ENCODE measurements around the gene VTN.

The VTN gene

GRCh38 chr17:28388106-28388505 is 18.0 kb upstream of the VTN start:
- no peak for TF ChIP-seq CTCF (IDR thresholded peaks at IDR 0.05; ENCODE audit: poor library complexity, severe bottlenecking)
- Histone ChIP-seq H3K27ac (ENCODE audit: poor library complexity, severe bottlenecking) (no peak overlapping the region), H3K9me3 (ENCODE audit: severe bottlenecking) (no peaks in the 10 kb centered on the region), H3K36me3 (ENCODE audit: low read depth) (0 out of 2 replicates have a peak, but pooled peaks cover 6% of the 10 kb centered on the region), H3K4me3 (ENCODE audit: severe bottlenecking) (no peak overlapping the region), H3K4me1 (ENCODE audit: insufficient read depth, poor library complexity, severe bottlenecking) (no peaks in the 10 kb centered on the region), H3K27me3 (ENCODE audit: insufficient read depth, poor library complexity, severe bottlenecking) (no peaks in the 10 kb centered on the region)
- no peak for ATAC-seq (ENCODE audit: low read depth)
- peak; percentile 35 for DNase-seq (ENCODE audit: low spot score)

- Histone ChIP-seq H3K36me3 (ENCODE audit: low read depth) (0 out of 2 replicates have a peak, but pooled peaks cover 6% of the 10 kb centered on the region), H3K4me3 (ENCODE audit: severe bottlenecking) (no peak overlapping the region), H3K9me3 (ENCODE audit: severe bottlenecking) (no peaks in the 10 kb centered on the region), H3K27ac (ENCODE audit: poor library complexity, severe bottlenecking) (no peak overlapping the region), H3K4me1 (ENCODE audit: insufficient read depth, poor library complexity, severe bottlenecking) (no peaks in the 10 kb centered on the region), H3K27me3 (ENCODE audit: insufficient read depth, poor library complexity, severe bottlenecking) (no peaks in the 10 kb centered on the region)
- DNase-seq (ENCODE audit: low spot score) (no peak), ATAC-seq (ENCODE audit: low read depth) (no peak)
- TF ChIP-seq CTCF (IDR thresholded peaks at IDR 0.05; ENCODE audit: poor library complexity, severe bottlenecking) = no peak
These were observed 16.3 kb upstream of the VTN start for GRCh38 chr17:28386391-28386790.

GRCh38 chr17:28385406-28385805 is 15.3 kb upstream of the VTN start:
- no peak for TF ChIP-seq CTCF (IDR thresholded peaks at IDR 0.05; ENCODE audit: poor library complexity, severe bottlenecking)
- Histone ChIP-seq H3K36me3 (ENCODE audit: low read depth) (0 out of 2 replicates have a peak, but pooled peaks cover 6% of the 10 kb centered on the region), H3K9me3 (ENCODE audit: severe bottlenecking) (no peaks in the 10 kb centered on the region), H3K4me1 (ENCODE audit: insufficient read depth, poor library complexity, severe bottlenecking) (peaks cover 4% of the 10 kb centered on the region), H3K27ac (ENCODE audit: poor library complexity, severe bottlenecking) (no peak overlapping the region), H3K27me3 (ENCODE audit: insufficient read depth, poor library complexity, severe bottlenecking) (no peaks in the 10 kb centered on the region), H3K4me3 (ENCODE audit: severe bottlenecking) (no peak overlapping the region)
- DNase-seq (ENCODE audit: low spot score) (peak; percentile 38), ATAC-seq (ENCODE audit: low read depth) (no peak)

GRCh38 chr17:28385037-28385400 is 14.9 kb upstream of the VTN start:
- no peaks in the 10 kb centered on the region for H3K9me3 ChIP-seq (ENCODE audit: severe bottlenecking)
- no peak for DNase-seq (ENCODE audit: low spot score)
- no peaks in the 10 kb centered on the region for H3K27me3 ChIP-seq (ENCODE audit: insufficient read depth, poor library complexity, severe bottlenecking)
- peak; percentile 11; the same call in 1 of the 3 replicates for ATAC-seq (ENCODE audit: low read depth)
- TF ChIP-seq CTCF (IDR thresholded peaks at IDR 0.05; ENCODE audit: poor library complexity, severe bottlenecking) = no peak
- H3K36me3 ChIP-seq (ENCODE audit: low read depth) = 0 out of 2 replicates have a peak, but pooled peaks cover 5% of the 10 kb centered on the region
- peak overlapping the region; percentile 20 for H3K4me3 ChIP-seq (ENCODE audit: severe bottlenecking)
- no peak overlapping the region for H3K27ac ChIP-seq (ENCODE audit: poor library complexity, severe bottlenecking)
- peaks cover 6% of the 10 kb centered on the region for H3K4me1 ChIP-seq (ENCODE audit: insufficient read depth, poor library complexity, severe bottlenecking)

GRCh38 chr17:28384281-28385036 is 14.4 kb upstream of the VTN start:
- H3K27me3 ChIP-seq (ENCODE audit: insufficient read depth, poor library complexity, severe bottlenecking) = no peaks in the 10 kb centered on the region
- no peaks in the 10 kb centered on the region for H3K36me3 ChIP-seq (ENCODE audit: low read depth)
- DNase-seq (ENCODE audit: low spot score) = no peak
- no peaks in the 10 kb centered on the region for H3K9me3 ChIP-seq (ENCODE audit: severe bottlenecking)
- peak overlapping the region; percentile 20 for H3K4me3 ChIP-seq (ENCODE audit: severe bottlenecking)
- no peak overlapping the region for H3K27ac ChIP-seq (ENCODE audit: poor library complexity, severe bottlenecking)
- peak; percentile 64 for ATAC-seq (ENCODE audit: low read depth)
- H3K4me1 ChIP-seq (ENCODE audit: insufficient read depth, poor library complexity, severe bottlenecking) = peaks cover 6% of the 10 kb centered on the region
- TF ChIP-seq CTCF (IDR thresholded peaks at IDR 0.05; ENCODE audit: poor library complexity, severe bottlenecking) = no peak
